ENCODE data around the gene TARP.
"Not testable (repeated sequence)": the region's sequence is repeated elsewhere in the genome, so short reads cannot be mapped to it uniquely, and the experiment has no call there.

Gene TARP

GRCh38 chr7:38299275-38299931 is 26.0 kb upstream of the TARP start:
- DNase-seq (ENCODE audit: low read depth, low spot score): no peak

- DNase-seq (ENCODE audit: low read depth, low spot score): no peak
Observed at GRCh38 chr7:38296059-38296857, 22.8 kb upstream of the TARP start.

- DNase-seq (ENCODE audit: low read depth, low spot score): no peak
Observed at GRCh38 chr7:38294926-38295325, 21.5 kb upstream of the TARP start.

- no peak for DNase-seq (ENCODE audit: low read depth, low spot score)
Observed at GRCh38 chr7:38292442-38292841, 19.0 kb upstream of the TARP start.

DNA sequence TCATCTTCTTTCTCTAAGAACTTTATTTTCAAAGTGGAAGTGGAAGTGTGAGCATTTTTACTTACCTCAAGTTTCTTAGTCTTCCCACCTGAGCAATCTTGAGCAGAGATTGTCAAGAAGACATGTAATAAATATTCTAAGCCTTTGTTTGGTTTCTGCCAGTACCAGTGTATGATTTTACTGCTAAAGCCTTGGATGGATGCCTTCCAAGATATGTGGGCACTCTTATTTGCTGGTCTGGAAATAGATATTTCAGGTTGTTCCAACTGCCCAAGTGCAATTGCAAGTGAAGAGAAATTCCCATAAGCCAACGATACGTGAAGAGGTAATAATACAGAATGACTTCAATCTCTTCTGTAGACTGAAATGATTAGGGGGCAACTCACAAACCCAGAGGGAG is 18.2 kb upstream of the TARP start:
- no peak for DNase-seq (ENCODE audit: low read depth, low spot score)

GRCh38 chr7:38291117-38291647 is 17.7 kb upstream of the TARP start:
- no peak for DNase-seq (ENCODE audit: low read depth, low spot score)

GRCh38 chr7:38284553-38284952 is 11.1 kb upstream of the TARP start:
- no peak for DNase-seq (ENCODE audit: low read depth, low spot score)

DNA sequence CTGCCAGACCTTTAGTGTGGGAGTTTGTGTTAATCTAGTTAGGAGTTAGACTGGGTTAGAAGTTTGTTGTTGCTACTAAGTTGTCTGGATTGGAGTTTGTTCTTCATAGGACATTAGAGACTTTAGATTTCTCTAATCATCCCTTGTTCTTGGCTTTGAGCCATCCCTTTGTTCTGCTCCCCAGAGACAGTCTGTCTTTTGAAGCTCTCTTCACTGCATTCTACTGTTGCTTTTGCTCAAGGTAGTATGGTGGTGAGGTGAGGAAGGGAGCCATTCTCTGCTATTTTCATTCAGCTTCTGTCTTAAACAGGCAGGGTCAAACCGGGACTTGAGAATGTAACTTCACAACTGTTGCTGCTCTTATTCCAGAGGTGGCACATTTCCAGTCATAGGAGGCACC is 10.4 kb upstream of the TARP start:
- DNase-seq (ENCODE audit: low read depth, low spot score): no peak

- no peak for DNase-seq (ENCODE audit: low read depth, low spot score)
Observed at GRCh38 chr7:38283107-38283506, 9.7 kb upstream of the TARP start.

DNA sequence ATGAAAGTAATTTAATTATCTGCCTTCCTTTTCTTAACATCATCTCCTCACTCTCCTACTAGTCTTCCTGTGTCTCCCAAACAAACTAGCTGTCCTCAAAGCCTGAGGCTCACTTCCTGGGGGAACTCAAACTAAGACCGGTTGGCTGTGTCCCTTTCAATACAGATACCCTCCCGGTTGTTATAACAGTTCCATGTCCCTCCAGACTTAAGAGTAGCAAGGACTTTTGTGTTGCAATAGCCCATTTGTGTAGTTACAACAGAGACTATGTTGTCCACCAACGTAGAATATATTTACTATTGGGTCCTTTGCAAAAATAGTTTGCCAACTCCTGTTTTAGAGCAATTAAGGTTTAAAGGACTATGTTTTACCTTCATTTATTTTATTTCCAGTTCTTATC is 8.6 kb upstream of the TARP start:
- no peak for DNase-seq (ENCODE audit: low read depth, low spot score)

DNA sequence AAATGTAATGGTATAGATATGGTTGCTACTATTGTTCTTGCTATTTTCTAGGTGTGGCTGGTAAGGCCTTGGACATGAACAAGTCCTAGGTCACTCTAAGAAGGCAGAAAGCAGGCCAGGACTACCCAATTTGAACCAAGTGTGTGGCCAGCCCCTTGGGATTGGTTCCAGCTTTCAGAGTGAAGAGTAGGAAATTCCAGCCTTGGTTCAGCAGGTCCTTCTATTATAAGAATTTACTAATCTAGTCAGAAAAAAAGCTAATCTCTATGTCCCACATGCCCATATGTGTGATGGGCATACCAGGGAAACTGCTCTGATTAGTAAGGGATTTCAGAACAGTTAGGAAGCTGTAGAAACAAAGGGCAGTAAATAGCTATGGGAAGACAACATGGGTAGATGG is 7.8 kb upstream of the TARP start:
- no peak for DNase-seq (ENCODE audit: low read depth, low spot score)

DNA sequence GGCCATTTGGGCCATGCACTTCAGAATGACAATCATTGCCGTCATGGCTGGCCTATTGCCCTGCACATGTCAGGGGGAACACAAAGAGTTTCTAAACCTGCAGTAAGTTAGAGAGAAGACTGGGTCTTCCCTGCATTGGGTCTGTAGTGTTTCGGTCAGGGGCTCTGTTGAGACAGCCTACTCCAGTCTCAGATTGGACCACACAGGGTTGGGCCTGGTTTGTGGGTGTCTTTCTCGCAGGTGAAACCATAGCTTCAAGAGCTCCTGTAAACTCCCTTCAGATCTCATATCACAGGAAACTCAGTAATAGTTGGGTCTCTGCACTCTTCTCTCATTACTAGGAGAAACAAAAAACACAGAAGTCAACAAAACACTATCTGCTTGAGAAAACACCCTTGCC is 7.3 kb upstream of the TARP start:
- no peak for DNase-seq (ENCODE audit: low read depth, low spot score)

DNA sequence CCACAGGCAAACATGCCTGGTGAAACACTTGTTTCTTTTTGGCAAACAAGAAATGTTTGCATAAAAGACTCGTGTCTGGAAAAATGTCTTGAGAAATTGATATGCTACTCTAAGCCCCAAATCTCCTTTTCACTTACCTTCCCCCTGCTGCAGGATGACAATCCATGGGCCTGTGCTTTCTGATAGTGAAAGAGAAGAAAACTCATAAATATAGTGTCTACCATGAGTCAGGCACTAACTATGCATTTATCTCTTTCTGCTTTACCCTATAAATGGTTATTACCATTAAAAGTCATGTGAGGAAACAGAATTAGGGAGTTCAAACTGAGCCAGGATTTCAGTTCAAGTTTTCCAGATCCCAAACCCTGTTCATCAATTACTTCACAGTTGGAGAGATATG is 6.6 kb upstream of the TARP start:
- DNase-seq (ENCODE audit: low read depth, low spot score): no peak

DNA sequence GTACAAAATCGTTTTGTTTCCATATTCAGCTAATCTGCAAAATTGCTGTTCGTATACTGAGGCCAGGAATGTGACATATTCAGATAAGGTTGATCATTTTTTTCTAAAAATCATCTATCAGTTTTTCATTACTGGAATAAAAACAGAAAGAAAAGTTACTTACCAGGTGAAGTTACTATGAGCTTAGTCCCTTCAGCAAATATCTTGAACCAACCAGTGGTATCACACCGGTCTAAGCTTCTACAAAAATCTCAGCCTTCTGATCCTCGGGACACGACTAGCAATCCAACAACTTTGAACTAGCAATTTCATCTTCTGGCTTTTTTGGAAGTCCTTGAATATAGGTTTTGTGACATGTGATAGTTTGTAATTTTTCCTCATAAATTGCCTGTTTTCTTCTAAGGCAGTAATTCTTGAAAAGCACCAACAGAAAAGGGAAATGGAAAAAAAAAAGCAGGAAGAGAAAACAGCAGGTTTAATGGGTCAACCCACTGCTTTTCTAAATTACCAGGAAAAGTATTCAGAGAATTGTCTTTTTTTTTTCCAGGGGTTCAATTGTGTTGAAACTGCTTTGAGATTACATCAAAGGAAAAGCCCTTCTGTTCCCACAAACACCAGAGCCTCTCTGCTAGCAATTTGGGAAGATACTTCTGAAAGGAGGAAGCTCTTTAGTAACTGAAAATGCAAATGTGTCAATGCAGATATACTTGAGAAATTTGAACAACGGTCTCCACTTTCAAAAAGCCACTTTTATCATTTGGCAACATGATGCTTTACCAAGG is 2.9 kb upstream of the TARP start:
- no peak for DNase-seq (ENCODE audit: low read depth, low spot score)

DNA sequence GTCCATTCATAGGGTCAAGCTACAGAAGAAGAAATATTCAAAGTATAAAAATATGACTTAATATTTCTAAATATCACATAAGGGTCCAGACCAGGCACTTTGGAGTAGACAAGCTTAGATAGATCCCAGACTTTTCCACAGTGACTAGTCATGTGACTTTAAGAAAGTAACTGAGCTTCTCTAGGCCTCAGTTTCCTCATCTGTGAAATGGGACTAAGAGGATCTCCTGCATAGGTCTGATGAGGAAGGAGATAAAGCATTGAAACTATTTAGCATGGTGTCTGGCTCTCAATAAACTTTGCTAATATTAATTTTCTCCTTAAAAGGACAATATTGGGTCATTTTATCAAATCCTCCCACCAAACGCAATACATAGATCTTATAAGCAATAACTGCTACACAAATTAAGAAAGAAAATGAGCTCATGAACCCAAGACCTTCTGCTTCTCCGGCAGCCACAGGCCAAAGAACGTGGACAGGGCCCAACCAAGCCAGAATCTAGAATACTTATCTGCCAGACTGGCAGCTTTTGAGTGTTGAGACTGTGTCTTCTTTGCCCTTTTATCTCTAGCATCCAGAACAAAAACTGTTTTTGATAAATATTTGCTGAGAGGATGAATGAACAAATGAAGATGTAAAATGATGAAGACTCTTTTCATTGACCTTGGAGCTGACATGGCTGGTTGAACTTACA is 1.6 kb upstream of the TARP start:
- no peak for DNase-seq (ENCODE audit: low read depth, low spot score)

GRCh38 chr7:38274486-38274885 is 1.1 kb upstream of the TARP start:
- no peak for DNase-seq (ENCODE audit: low read depth, low spot score)

- not testable (repeated sequence) for DNase-seq (ENCODE audit: low read depth, low spot score)
Observed at GRCh38 chr7:38270405-38270804, 3.0 kb downstream of the TARP start.

- not testable (repeated sequence) for DNase-seq (ENCODE audit: low read depth, low spot score)
Observed at GRCh38 chr7:38269704-38270346, 3.6 kb downstream of the TARP start.

GRCh38 chr7:38265958-38266357 is 7.5 kb downstream of the TARP start:
- DNase-seq (ENCODE audit: low read depth, low spot score): not testable (repeated sequence)

GRCh38 chr7:38264602-38265001 is 8.8 kb downstream of the TARP start:
- not testable (repeated sequence) for DNase-seq (ENCODE audit: low read depth, low spot score)

DNA sequence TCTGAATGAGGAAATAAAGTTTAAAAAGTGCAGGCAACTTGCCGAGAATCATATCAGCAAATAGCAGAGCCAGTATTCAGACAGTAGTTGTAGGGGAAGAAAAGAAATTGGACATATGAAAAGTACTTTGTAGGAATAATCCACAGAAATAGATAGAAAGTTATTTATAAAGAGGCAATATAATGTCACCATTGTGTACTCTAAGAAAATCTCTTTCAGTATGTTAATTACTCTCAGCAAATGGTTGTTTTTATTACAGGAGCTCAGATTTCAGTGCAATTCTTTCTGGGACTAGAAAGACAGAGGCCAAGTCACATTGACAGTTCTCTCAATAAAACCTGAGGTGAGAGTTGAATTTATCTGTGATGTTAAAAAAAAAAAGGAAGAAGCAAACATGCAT is 10.2 kb downstream of the TARP start:
- not testable (repeated sequence) for DNase-seq (ENCODE audit: low read depth, low spot score)

All from astrocyte of the hippocampus (primary cell).